CD4-positive, alpha-beta T cell treated with Interleukin-10 for 1 hour (primary cell): ENCODE data around the gene MEP1B.
"Not testable (repeated sequence)": the region's sequence is repeated elsewhere in the genome, so short reads cannot be mapped to it uniquely, and the experiment has no call there.

Experiments
- DNase-seq: peaks from one replicate; pipeline ENCODE4 v3.0.0-alpha.2; 2020

The MEP1B gene

DNA sequence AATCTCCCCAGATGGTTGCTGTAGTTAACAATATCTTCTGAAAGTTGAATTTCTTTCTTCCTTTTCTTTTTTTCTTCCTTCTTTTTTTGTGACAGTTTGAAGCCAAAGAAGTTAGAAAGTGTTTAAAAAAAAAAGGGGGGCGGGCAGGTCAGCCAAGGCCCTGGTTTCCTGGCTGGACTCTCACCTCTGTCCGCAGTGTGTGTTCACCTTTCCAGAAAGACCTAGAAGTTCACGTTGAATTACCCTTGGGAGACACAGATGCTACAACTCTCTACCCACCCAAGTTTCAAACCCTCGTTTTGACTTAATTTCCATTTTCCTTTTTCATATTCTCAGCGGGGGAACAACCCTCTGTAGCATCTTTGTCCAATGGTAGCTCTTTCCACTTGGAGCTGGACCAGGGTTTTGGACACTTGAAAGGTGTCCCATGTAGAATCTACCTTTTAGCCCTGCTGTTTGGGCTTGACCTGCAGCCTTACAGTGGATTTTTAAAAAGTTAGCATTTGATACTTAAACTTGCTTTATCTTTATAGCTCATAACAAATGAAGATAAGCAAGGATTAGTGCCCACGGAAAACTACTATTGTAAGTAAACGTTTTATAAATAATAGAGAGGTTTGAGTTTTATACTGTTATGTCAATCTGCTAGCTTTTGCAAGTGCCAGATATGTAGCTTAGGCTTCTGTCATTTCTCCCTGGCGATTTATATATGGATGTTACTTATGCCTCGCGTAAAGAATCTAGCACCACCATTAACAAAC, 20.0 kb downstream of the MEP1B start:
- no peak for DNase-seq

DNA sequence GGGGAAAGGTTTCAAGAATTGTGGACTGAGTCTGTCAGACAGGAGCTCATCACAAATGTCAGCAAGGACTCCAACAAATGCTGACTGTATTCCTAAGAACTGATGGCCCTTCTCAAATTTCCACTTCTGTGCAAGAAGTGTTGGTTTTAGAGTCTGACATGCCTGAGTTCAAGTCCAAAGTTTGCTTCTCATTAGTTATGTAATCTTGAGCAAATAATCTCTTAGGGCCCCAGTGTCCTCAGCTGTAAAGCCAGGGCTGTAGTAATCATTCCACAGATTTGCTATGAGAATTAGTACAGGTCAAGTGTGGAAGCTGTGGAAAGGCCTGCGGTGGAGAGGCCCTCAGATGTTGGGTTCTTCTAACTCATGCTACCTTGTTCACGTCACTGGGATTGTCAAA, 23.9 kb downstream of the MEP1B start:
- no peak for DNase-seq

DNA sequence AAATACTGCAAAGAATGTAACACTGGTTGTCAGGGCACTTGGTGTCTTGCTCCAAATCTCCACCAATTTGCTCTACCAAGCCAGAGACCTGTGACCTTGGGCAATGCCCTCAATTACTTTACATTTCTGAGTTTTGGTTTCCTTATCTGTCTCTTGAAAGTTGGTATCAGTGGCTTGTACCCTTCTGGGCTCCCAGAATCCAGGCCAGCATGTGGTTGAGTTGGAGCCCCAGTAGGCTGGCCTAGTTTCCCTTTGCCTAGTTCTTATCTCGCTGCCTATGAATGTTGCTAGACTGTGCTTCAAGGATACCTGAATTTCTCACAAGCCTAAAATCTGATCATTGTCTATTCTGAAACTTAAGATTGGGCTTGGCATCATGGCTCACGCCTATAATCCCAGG, 26.6 kb downstream of the MEP1B start:
- no peak for DNase-seq

DNA sequence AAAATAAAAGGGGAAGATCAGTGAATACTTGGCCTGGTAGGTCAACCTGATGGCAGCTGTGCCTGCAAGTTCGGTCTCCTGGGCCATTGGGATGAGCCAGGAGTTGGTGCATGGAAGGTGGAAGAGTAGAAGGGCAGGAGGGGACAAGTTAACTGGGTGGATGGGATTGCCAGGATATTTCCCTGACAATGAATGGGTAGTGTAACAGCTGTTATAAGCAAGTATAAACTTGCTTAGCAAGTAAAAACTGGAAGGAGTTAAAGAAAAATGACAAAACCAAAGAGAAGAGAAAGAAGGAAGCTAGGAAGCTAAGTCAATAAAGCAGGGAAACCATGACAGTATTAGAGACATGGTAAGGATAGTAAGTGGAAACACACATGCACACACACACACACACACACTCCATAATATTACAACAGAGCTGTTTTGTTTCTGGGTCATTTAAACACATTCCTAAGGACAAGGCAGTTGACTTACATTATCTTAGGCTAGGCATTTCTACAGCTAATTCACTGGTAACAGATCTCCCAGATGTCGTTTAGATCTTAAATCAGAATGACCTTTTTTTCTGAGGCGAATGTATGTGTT, 29.7 kb downstream of the MEP1B start:
- DNase-seq = no peak

DNA sequence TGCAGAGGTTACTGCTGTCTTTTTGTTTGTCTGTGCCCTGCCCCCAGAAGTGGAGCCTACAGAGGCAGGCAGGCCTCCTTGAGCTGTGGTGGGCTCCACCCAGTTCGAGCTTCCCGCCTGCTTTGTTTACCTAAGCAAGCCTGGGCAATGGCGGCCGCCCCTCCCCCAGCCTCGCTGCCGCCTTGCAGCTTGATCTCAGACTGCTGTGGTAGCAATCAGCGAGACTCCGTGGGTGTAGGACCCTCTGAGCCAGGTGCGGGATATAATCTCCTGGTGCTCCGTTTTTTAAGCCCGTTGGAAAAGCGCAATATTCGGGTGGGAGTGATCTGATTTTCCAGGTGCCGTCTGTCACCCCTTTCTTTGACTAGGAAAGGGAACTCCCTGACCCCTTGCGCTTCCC, 43.5 kb downstream of the MEP1B start:
- DNase-seq = not testable (repeated sequence)

DNA sequence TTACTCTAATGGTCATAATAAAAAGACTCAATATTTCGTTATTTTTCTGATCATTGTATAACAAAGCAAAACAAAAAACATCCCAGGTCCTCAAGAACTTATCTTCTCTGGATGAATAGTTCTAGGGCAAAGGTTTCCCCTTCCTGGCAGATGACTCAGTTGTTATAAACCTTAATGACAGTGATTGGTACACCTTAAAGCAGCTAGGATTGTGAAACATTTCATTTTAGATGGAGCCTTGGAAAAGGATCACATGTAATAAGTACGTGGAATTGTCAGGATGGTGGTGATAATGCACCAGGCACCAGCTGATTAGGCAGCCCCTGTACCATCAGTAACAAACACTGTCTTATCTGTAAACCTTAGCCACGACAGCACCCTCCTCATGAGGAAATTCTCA, 47.2 kb downstream of the MEP1B start:
- DNase-seq = no peak

DNA sequence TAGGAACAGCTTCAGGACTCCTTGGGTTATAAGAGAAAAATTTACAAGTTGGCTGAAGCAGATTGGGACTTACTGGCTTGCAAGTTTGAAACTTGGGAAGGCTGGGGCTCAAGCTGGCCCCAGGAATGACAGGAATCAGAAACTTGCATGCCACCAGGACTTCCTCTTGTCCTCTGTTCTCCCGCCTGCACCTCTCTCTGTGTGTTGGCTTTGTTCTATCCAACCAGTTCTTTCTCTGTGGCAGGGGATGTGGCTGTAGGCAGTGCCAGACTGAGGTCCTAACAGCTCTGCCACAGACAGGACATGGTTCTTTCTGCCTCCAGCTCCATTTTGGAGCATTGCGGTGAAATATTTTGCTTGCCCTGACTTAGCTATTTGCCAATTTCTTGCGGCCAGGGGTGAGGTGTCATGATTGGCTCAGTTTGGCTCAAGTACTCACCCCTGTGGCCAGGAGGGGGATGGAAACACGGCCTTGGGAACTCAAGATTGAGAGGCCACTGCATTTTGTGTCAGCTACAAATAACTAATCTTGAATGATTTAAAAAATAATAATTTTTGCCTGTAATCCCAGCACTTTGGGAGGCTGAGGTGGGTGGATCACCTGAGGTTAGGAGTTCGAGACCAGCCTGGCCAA, 48.9 kb downstream of the MEP1B start:
- no peak for DNase-seq

DNA sequence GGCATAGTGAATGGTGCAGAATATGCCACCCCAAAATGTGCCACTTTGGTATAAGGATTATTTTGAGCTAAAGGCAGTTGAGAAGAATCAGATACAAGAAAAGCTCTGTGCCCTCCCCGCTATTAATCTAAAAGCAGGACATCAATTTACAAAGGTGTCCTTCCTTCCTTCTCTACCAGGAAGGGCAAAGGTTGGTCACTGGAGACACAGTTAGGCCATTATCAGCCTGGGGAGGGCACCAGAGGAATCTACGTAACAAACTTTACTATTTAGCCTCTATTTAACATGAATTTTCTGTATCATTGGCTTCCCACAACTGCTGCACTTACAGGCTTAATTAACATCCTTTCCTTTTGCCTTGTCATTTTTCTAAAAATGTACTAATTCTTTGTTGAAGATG, 52.6 kb downstream of the MEP1B start:
- no peak for DNase-seq

DNA sequence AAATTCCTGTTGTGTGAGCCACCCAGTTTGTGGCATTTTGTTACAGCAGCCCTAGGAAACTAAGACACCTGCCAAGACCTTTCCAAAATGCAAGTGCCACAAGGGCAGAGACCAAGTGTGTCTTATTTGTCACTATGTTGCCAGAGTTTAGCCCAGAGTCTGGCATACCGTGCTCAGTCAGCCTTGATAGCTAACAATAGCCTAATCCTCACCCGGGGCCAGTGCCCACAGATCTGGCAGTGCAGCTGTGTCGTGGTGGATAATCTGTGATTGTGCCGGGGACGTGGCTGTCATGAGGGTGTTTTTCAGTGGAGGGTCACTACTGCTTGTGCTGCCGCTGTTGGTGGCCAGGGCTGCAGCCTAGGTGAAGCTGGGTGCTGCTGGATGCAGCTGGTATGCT, 53.5 kb downstream of the MEP1B start:
- DNase-seq = no peak

DNA sequence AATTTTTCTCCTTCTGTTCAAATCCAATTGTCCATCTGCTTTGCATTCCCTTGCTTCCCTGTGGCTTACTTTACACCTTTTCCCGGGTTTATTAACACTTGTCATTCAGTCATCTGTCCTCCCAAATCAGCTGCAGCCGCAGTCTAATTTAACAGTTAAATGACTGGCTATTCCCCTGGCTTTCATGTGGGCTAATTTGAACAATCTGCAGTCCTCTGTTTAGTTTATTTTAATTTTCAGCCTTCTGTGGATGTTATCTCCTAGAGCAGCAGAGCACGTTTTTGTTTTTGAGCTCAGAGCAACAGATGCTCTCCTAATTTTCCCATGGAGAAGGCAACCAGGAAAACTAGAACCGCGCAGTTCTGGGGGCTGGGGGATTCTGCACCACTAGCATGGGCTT, 55.0 kb downstream of the MEP1B start:
- no peak for DNase-seq

DNA sequence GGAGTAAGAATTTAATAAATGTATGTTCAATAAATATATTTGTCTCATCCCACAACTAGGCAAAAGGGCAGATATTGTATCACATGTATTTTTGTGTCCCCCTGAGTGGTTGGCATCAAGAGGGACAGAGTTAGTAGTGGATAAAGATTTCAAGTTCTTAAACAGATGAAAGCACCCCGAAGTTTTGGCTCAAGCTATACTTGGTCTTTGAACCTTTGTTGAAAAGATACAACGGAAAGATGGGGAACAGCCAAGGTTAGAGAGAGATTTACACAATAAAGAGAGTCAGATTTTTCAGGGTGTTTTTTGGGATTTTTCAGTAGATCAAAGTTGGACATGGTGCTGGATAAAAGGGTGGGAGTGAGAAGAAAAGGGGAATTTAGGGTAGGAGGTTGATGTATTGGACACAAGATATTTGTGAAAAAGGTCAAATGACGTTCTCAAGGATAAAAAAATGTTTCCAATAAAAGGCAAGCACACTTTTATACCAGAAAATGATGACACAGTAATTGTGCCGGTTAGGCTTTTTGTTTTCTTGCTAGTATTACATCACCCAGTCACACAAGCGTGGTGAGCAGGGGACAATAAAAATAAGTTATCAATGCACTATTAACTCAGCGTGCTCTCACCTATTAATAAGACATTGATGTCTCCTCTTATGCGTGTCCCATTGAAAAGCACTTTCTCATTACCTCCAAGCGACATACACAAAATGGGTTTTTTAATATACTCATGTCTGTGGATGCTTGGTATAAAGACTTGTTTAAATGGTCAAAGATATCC, 59.5 kb downstream of the MEP1B start:
- no peak for DNase-seq

DNA sequence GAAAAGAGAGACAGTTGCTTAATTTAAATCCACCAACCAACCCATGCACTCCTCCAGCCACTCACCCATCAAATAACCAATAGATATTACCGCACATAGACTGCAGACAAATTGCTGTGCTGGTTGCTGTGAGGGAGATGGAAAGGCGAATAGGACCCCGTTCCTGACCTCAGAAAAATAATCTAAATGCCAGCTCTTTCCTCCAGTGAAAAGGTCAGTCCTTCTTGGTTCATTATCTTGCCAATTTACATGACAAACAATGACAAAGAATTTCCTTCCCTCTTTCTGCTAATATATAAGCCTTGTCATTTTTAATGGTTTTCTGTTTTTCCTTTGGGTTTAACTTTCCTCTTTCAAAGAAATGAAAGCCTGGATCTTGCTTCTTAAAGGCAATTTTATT, 61.6 kb downstream of the MEP1B start:
- DNase-seq = no peak

DNA sequence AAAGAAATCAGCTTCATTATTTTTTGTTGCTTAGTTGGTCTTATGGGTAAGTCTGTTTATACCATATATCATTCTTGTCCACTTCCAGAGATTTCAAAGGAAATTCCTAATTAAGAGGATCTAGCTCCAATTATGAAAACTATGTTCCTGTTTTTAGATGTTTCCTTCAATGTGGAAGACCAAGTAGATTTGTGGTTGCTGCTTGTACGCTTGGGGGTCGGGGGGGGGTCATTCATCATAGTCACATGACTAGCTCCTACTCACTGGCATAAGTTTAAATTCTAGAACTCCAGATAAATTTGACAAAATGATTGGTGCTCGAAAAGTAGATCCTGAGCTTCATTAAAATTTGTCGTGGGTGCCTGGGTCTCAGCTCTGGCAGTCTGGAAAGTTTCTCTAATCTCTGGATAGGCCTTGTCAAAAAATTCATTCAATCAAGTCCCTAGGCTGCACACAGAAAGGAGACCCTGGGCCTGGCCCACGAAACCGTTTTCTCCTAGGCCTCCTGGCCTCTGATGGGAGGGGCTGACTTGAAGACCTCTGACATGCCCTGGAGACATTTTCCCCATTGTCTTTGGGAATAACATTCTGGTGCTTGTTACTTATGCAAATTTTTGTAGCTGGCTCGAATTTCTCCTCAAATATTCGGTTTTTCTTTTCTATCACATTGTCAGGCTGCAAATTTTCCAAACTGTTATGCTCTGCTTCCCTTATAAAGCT, 62.5 kb downstream of the MEP1B start:
- DNase-seq = no peak

DNA sequence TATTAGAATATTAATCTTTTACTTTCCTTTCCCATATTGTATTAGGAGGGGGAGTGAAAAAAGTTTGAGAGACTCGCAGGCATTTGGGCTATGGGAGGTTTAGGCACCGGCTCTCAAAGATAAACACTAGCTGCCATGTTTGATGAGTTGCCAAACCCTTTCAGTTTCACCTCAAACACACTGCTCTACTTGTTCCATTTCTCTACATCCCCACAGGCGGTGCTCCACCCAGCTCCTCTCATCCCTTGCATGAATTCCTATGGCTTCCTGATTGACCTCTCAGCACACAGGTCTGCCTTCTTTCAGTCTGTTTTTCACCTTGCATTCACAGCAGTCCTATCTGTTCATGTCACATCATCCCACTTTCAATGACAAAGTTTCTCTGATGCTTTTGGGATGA, 65.7 kb downstream of the MEP1B start:
- no peak for DNase-seq

DNA sequence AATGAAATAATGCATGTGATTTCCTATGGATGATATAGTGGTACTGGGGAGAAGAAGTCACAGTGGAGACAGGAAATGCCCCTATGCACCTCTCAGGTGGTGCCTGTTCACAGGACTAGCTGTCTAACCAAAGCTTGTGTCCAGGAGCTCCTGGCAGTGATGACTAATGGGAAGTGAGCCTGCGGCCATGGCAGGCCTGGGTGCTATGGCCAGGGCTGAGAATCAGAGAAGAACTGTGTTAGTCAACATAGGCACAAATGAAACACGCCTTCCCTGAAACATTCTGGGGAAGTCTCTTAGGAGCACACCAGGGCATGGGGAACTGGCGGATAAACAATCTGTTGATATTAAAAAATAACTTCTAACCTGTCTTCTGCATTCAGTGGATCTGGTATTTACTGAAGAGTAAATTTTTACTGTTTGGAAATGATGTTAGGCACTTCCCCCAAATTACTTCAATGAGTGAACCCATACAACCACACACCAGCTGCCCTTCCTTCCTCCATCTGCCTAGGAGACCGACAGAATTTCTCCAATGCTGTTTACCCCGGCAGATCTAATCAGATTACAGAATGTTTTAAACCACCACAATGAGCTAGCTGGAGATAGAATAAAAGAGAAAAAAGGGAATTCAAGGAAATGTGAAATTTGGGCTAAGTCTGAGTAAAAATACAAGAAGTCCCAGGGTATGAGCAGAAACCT, 67.4 kb downstream of the MEP1B start:
- no peak for DNase-seq

DNA sequence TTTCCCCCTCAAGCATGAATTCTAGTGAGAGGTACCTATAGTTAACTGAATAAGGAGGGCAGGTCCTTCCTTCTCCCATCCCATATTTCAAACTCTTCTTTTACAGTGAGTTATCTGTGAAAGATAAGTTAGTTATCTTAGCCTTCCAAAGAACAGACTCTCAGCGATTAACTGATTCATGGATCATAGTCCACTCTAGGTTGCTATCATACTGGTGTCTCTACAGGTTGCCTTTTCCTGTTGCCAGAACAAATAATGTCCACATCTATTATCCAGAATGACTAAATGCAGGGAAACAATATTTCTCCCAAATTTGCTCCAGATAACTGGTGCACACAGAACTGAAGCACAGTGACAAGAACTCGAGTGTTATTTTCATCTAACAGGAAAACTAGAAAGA, 68.3 kb downstream of the MEP1B start:
- DNase-seq = no peak

DNA sequence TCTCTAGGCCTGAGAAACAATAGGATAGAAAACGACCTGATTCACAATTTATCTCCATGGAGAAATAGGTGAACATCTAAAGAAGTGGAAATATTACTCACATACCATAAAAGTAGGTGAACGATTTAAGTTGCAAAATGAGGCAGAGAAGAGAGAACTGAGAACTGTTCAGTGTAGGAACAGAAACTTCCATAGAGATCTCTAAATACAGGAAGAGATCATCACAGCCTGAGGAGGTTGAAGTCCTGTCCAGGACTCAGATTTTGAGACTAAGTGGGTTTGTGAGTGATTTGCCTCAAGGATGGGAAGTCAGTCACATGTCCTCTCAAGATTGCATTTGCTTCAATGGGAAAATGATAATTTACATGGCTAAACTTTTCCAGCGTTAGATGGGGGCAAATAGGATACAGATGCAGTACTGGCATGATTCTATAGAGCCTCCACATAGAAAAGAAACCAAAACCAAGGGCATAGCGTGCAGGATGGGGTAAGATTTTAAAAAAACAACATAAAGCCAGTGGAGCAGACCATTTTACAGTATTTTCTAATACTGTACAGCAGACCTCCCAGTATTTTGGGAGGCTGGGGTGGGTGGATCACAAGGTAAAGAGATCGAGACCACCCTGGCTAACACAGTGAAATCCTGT, 68.8 kb downstream of the MEP1B start:
- no peak for DNase-seq

DNA sequence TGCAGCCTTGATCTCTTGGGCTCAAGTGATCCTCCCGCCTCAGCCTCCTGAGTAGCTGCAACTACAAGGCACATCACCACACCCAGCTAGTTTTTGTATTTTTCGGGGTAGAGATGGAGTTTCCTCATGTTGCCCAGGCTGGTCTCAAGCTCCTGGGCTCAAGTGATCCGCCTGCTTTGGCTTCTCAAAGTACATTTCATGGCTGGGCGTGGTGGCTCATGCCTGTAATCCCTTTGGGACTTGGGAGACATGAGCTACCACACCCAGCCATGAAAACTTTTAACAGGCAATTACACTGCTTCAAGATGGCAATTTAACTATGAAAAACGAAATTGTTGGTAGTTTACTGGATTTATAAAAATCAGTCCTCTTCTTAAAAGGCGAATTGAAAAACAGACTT, 69.7 kb downstream of the MEP1B start:
- DNase-seq = no peak

DNA sequence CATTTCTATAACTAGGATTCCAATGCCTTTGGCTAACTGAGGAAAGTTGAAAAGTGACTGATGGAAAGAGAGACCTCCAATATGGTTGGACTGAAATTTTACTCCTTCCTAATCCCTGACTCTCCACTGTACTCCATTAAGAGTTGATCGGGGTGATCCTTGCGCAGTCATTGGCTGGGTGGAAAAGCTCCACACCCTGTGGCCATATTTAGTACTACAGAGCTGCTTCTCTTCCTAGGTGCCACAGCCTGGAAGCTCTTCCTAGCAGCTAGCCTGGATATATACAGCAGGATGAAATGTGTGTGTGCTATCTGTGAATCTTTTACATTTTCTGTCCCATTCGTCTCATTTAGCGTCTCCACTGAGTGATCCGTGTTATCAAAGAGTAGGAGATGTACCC, 71.2 kb downstream of the MEP1B start:
- no peak for DNase-seq

DNA sequence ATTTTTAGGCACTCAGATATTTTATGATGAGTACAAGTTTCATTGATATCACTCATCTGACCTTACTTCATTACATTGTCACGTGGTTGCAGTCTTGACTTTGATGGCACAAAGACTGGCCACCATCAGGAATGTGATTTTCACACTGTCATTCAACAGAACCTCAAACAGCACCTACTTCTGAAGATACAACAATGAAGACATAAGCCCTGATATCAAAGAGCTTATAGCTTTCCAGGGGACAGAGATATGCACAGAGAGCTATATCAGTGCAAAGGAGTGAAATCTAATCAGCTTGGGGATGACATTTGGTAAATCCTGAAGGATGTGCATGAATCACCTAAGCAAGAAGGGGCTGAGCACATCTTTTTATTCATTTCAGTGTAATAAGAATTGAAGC, 72.3 kb downstream of the MEP1B start:
- DNase-seq = no peak

DNA sequence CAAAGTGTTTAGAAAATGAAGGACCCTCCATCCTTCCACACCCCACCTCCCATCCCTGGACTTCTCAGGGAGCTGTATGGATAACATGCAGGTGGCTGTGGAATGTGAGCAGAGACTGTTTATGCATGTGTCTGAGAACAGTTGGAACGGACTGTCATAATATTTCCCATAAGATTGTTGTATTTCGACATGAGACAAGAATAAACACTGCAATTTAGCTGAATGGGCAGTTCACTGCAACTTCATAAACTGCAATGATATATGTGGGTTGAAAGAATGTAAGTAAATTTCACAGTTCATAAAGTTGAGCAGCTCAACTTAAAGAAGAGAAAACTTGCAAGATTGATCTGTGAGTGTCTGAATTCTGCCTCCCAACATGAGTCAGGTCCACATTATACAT, 74.6 kb downstream of the MEP1B start:
- no peak for DNase-seq

DNA sequence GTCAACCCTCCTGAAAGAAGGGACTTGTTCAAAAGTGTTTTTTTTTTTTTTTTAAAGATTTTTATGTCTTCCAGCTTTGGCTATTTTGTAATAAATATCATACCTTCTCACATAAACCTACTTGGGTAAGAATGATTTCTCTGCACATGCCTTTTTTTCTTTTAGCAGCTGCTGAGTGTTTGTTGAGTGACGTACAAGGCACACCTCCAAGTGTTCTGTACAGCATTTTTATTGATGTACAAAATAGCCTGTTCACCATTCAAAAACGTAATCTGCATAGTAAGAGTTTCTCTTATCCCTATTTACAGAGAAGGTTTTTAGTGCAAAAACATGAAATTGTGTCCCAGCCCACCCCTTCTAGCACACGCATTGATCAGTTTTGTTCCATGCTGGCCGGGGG, 77.6 kb downstream of the MEP1B start:
- DNase-seq = no peak
